ENCODE results near the gene GNAL.

GNAL gene

DNA sequence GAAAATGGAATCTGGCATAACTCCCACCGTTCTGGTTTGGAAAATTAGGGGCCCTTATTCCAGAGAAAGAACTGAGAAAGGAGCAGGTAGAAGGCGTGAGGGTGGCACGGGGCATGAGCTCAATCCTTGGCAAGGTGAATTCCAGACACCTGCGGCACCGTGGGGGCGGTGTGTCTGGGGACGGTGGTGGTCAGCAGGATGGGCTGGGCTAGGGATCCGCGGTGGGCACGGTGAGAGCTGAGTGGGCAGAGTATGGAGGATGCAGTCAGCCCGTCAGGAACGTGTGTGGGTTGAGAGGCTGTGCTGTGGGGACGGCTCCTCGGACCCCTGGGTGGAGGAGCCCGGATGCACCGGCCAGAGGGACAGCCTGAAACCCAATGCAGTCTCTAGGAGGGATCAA is 61.1 kb downstream of the GNAL start:
- DNase-seq (ENCODE audit: low read depth), result no peak
- TF ChIP-seq CTCF (IDR thresholded peaks at IDR 0.05; ENCODE audit: insufficient read depth, low read depth, low read length, missing control alignments), result no peak
- H3K4me3 ChIP-seq (ENCODE audit: low read length), result no peak overlapping the region

DNA sequence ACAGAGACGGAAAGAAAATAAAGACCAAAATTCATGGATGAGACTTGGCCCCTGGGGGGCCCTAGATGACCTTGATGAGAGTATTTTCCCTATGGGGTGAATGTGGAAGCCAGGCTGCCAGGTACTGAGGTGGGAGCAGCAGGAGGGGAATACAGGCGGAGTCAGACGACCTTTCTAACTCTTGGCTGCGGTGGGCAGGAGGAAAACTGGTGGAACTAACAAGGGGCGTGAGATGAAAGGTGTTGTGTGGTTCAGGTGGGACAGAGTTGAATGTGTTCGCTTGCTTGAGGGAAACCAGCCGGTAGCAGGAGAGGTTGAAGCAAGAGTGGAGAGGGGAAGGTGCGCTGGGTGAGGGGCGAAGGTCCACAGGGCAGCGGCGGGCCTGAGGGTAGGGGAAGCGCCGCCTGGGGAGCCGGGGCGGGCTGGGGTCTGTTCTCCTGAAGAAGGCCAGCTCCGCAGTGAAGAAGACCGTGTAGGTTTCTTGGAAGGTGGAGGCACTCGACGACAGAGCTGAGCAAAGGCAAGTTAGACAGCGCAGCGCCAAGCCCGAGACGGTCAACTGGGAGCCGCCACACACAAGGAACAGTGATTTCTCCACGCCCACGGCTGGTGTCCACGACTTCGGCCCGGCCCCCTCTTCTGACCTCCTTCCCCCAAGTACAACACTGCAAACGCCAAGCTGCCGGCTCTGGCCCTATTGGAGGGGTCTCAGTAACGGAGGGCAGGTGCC is 61.7 kb downstream of the GNAL start:
- H3K4me3 ChIP-seq (ENCODE audit: low read length), result no peak overlapping the region
- no peak for TF ChIP-seq CTCF (IDR thresholded peaks at IDR 0.05; ENCODE audit: insufficient read depth, low read depth, low read length, missing control alignments)
- DNase-seq (ENCODE audit: low read depth), result no peak

- DNase-seq (ENCODE audit: low read depth), result peak; percentile 27
Observed at GRCh38 chr18:11751341-11752115, 62.5 kb downstream of the GNAL start.

DNA sequence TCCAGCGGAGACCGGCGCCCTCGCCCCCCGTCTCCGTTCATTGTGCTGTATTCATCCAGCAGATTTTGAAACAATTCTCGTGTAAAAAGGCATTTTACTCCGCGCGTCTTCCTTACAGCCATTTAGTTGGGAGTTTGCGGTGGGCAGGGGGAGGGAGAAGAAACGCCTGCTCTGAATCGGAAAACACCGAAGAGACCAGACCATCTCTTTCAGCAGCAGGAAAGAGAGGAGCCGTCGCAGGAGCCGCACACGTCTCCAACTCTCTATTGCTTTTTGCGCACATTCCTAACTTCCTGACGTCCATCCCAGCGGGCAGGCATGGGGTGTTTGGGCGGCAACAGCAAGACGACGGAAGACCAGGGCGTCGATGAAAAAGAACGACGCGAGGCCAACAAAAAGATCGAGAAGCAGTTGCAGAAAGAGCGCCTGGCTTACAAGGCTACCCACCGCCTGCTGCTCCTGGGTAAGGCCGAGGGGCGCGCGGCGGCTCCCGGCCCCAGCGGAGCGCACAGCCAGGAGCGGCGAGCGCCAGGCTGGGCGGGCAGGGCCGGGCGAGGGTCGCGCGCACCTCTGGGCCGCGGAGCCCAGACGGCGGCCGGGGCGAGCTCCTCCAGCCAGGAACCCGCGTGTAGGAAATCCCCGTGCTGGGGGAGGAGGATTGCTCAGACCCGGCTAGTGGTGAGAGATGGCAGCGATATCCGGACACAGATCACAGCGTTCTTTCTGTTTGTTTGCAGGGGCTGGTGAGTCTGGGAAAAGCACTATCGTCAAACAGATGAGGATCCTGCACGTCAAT is 63.2 kb downstream of the GNAL start:
- no peak for TF ChIP-seq CTCF (IDR thresholded peaks at IDR 0.05; ENCODE audit: insufficient read depth, low read depth, low read length, missing control alignments)
- peak overlapping the region; percentile 19 for H3K4me3 ChIP-seq (ENCODE audit: low read length)
- DNase-seq (ENCODE audit: low read depth), result peak; percentile 27

More at GRCh38 chr18:11751341-11752115, 62.5 kb downstream of the GNAL start:
- peak overlapping the region; percentile 19 for H3K4me3 ChIP-seq (ENCODE audit: low read length)
- TF ChIP-seq CTCF (IDR thresholded peaks at IDR 0.05; ENCODE audit: insufficient read depth, low read depth, low read length, missing control alignments), result no peak

GRCh38 chr18:11754979-11755378 is 65.9 kb downstream of the GNAL start:
- no peak for TF ChIP-seq CTCF (IDR thresholded peaks at IDR 0.05; ENCODE audit: insufficient read depth, low read depth, low read length, missing control alignments)
- no peak overlapping the region for H3K4me3 ChIP-seq (ENCODE audit: low read length)
- DNase-seq (ENCODE audit: low read depth), result no peak

DNA sequence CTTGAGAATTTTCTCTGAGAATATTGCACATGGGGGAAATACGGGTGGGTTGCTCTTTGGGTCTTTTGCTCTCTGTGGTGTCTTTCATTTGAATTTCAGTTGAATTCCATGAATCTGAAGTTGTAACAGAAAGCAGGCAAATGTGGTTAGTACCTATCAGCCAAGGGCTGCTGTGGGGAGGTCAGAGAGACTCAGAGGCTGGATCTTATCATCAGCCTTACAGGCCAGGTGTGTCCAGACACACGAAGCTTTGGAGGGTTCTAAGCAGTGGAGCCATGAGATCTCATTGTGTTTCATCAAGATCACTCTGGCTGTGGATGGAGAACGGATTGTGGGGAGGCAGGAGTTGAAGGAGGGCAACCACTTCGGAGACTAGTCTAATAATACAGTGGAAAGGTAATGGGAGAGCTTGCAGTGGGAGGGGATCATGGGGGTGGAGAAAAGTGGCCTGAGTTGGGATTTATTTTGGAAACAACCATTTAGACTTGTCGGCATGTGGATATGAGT is 68.1 kb downstream of the GNAL start:
- no peak for TF ChIP-seq CTCF (IDR thresholded peaks at IDR 0.05; ENCODE audit: insufficient read depth, low read depth, low read length, missing control alignments)
- DNase-seq (ENCODE audit: low read depth), result no peak
- no peak overlapping the region for H3K4me3 ChIP-seq (ENCODE audit: low read length)
